ENCODE results near the gene ALK.

Gene ALK

DNA sequence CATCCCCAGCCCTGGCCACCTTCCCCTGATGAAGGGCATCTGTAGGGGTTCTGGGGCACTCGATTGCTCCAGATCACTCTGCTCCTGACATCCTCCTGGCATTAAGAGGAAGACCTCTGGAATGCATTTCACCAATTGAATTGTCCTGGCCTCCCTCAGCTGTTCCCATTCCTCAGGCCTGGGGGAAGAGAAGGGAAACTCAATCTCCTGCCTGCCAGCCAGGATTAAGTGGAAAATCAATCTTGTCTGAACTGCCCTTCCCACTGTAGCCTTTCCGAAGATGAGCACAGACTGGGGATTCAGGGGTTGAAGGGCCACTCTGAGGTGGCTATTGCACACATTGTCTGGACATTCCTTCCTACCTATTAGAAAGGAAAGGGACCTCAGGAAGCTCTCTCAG, 99.8 kb downstream of the ALK start:
- Histone ChIP-seq H3K36me3 (ENCODE audit: control insufficient read depth, insufficient read depth, low read length) (no peaks in the 10 kb centered on the region), H3K27ac (ENCODE audit: insufficient read depth, low read depth, low read length, poor library complexity, severe bottlenecking) (no peak overlapping the region), H3K9me3 (ENCODE audit: control insufficient read depth, low read length) (no peaks in the 10 kb centered on the region), H3K27me3 (ENCODE audit: control insufficient read depth, insufficient read depth, low read length, poor library complexity, severe bottlenecking) (no peaks in the 10 kb centered on the region), H3K4me3 (ENCODE audit: insufficient read depth, low read depth, low read length) (no peak overlapping the region), H3K4me1 (ENCODE audit: control insufficient read depth, insufficient read depth, low read length) (no peaks in the 10 kb centered on the region)
- WGBS, 2 experiments, result 89% methylated on average over 2 of the region's 2 CpGs

DNA sequence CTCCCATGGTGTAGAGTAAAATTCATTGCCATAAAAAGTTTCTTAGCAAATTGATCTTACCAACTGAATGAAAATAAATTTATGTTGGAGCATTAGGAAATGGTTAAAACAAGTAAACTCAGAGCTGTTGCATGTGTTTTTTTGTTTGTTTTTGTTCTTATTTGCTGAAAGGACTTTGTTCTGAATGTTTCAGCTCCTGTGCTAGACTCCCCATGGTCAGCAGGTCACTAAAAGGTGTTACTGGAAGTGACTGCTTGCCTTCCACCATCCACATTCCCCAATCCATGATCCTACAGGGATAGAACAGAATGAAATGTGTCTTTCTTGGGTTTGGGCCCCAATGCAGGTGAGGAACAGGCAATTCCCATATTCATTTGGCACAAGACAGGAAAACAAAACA, 101.8 kb downstream of the ALK start:
- no peaks in the 10 kb centered on the region for H3K27me3 ChIP-seq (ENCODE audit: control insufficient read depth, insufficient read depth, low read length, poor library complexity, severe bottlenecking)
- no peaks in the 10 kb centered on the region for H3K9me3 ChIP-seq (ENCODE audit: control insufficient read depth, low read length)
- no peaks in the 10 kb centered on the region for H3K36me3 ChIP-seq (ENCODE audit: control insufficient read depth, insufficient read depth, low read length)
- H3K27ac ChIP-seq (ENCODE audit: insufficient read depth, low read depth, low read length, poor library complexity, severe bottlenecking), result no peak overlapping the region
- H3K4me3 ChIP-seq (ENCODE audit: insufficient read depth, low read depth, low read length), result no peak overlapping the region
- H3K4me1 ChIP-seq (ENCODE audit: control insufficient read depth, insufficient read depth, low read length), result no peaks in the 10 kb centered on the region

GRCh38 chr2:29817801-29818680, 103.3 kb downstream of the ALK start:
- no peaks in the 10 kb centered on the region for H3K9me3 ChIP-seq (ENCODE audit: control insufficient read depth, low read length)
- no peaks in the 10 kb centered on the region for H3K36me3 ChIP-seq (ENCODE audit: control insufficient read depth, insufficient read depth, low read length)
- no peaks in the 10 kb centered on the region for H3K27me3 ChIP-seq (ENCODE audit: control insufficient read depth, insufficient read depth, low read length, poor library complexity, severe bottlenecking)
- 92 to 93% methylated on average over 26 of the region's 26 CpGs for WGBS, 2 experiments
- no peak overlapping the region for H3K4me3 ChIP-seq (ENCODE audit: insufficient read depth, low read depth, low read length)
- H3K4me1 ChIP-seq (ENCODE audit: control insufficient read depth, insufficient read depth, low read length), result no peaks in the 10 kb centered on the region
- H3K27ac ChIP-seq (ENCODE audit: insufficient read depth, low read depth, low read length, poor library complexity, severe bottlenecking), result no peak overlapping the region

DNA sequence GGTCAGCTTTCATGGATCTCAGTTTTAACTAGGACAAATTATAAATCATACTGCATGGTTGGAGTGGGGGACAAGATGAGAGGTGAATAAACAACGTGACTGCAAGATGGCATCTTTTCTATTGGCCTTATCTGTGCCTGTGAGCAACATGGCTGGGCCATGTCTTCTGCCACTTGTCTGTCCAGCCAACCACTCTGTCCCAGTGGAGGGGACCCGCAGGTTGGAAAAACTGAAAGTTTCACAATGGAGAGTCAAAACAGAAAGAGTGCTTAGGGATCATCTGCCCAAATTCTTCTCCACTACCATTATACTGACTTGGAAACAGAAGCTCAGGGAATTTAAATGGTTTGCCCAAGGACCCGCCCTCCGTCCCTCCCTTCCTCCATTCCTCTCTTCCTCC, 104.1 kb downstream of the ALK start:
- no peaks in the 10 kb centered on the region for H3K9me3 ChIP-seq (ENCODE audit: control insufficient read depth, low read length)

GRCh38 chr2:29816651-29817050, 104.7 kb downstream of the ALK start:
- Histone ChIP-seq H3K4me3 (ENCODE audit: insufficient read depth, low read depth, low read length) (no peak overlapping the region), H3K27ac (ENCODE audit: insufficient read depth, low read depth, low read length, poor library complexity, severe bottlenecking) (no peak overlapping the region), H3K36me3 (ENCODE audit: control insufficient read depth, insufficient read depth, low read length) (no peaks in the 10 kb centered on the region), H3K9me3 (ENCODE audit: control insufficient read depth, low read length) (no peaks in the 10 kb centered on the region), H3K4me1 (ENCODE audit: control insufficient read depth, insufficient read depth, low read length) (no peaks in the 10 kb centered on the region), H3K27me3 (ENCODE audit: control insufficient read depth, insufficient read depth, low read length, poor library complexity, severe bottlenecking) (no peaks in the 10 kb centered on the region)
- 87 to 89% methylated on average over 4 of the region's 4 CpGs for WGBS, 2 experiments

More for the DNA sequence above, 104.1 kb downstream of the ALK start:
- Histone ChIP-seq H3K4me1 (ENCODE audit: control insufficient read depth, insufficient read depth, low read length) (no peaks in the 10 kb centered on the region), H3K4me3 (ENCODE audit: insufficient read depth, low read depth, low read length) (no peak overlapping the region), H3K36me3 (ENCODE audit: control insufficient read depth, insufficient read depth, low read length) (no peaks in the 10 kb centered on the region), H3K27me3 (ENCODE audit: control insufficient read depth, insufficient read depth, low read length, poor library complexity, severe bottlenecking) (no peaks in the 10 kb centered on the region), H3K27ac (ENCODE audit: insufficient read depth, low read depth, low read length, poor library complexity, severe bottlenecking) (no peak overlapping the region)
- 92 to 97% methylated on average over 4 of the region's 4 CpGs for WGBS, 2 experiments

DNA sequence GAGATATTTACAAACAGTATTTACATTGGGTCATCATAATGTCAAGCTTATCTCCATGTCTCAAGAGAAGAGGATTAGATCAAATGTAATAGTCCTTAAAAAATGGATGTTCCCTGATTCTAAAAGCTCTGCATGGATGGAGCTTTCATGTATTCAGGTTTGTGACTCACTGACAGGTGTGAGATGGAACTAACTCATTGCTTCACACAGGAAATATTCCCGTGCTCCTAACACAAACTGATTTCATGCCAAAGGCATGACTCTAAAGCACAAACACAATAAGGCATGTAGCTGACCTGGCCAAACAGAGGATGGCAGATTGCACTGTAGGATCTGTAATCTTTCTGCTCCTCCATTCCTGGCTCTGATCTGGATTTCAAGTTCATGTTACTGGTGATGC, 110.0 kb downstream of the ALK start:
- Histone ChIP-seq H3K4me1 (ENCODE audit: control insufficient read depth, insufficient read depth, low read length) (no peaks in the 10 kb centered on the region), H3K4me3 (ENCODE audit: insufficient read depth, low read depth, low read length) (no peak overlapping the region), H3K27ac (ENCODE audit: insufficient read depth, low read depth, low read length, poor library complexity, severe bottlenecking) (no peak overlapping the region), H3K9me3 (ENCODE audit: control insufficient read depth, low read length) (no peaks in the 10 kb centered on the region), H3K36me3 (ENCODE audit: control insufficient read depth, insufficient read depth, low read length) (no peaks in the 10 kb centered on the region), H3K27me3 (ENCODE audit: control insufficient read depth, insufficient read depth, low read length, poor library complexity, severe bottlenecking) (no peaks in the 10 kb centered on the region)
- 86 to 87% methylated on average over 1 of the region's 1 CpG for WGBS, 2 experiments

DNA sequence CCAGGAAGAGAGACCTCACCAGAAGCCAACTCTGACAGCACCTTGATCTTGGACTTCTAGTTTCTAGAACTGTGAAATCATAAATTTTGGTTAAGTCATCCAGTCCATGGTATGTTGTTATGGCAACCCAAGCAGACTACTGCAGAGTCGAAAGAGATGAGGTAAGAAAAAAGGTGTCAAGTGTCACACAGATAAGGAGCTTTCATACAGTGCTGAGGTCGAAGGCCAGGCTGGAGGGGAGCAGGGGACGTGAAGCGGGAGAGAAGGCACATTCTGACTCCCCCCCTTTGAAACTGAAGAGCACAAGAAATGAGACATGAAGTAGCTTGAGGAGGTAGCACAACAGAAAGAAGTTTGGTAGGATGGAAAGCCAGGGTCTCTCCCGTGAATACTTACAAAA, 110.4 kb downstream of the ALK start:
- H3K9me3 ChIP-seq (ENCODE audit: control insufficient read depth, low read length), result no peaks in the 10 kb centered on the region
- no peak overlapping the region for H3K4me3 ChIP-seq (ENCODE audit: insufficient read depth, low read depth, low read length)
- no peaks in the 10 kb centered on the region for H3K27me3 ChIP-seq (ENCODE audit: control insufficient read depth, insufficient read depth, low read length, poor library complexity, severe bottlenecking)
- 64 to 65% methylated on average over 5 of the region's 5 CpGs for WGBS, 2 experiments
- H3K4me1 ChIP-seq (ENCODE audit: control insufficient read depth, insufficient read depth, low read length), result no peaks in the 10 kb centered on the region
- H3K27ac ChIP-seq (ENCODE audit: insufficient read depth, low read depth, low read length, poor library complexity, severe bottlenecking), result no peak overlapping the region
- H3K36me3 ChIP-seq (ENCODE audit: control insufficient read depth, insufficient read depth, low read length), result no peaks in the 10 kb centered on the region

DNA sequence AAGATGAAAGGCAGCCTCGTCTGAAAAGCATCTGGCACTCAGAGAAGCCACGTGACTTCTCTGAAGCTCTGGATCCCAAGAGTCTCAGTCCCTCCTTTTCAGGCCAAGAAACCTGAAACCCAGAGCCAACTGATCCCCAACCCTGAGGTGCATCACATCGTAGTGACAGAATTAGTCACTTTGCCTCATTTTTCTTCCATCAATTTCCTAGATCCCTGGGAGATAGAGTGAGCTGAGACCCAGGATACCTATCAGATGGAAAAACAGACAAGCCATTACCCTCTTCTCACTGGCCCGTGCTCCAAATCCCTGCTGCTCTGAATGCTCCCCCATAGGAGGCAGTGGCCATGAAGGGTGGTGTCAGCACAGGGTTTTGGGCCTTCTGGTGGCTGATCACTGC, 113.1 kb downstream of the ALK start:
- H3K4me3 ChIP-seq (ENCODE audit: insufficient read depth, low read depth, low read length), result no peak overlapping the region
- WGBS, 2 experiments, result 85 to 86% methylated on average over 4 of the region's 4 CpGs
- no peaks in the 10 kb centered on the region for H3K36me3 ChIP-seq (ENCODE audit: control insufficient read depth, insufficient read depth, low read length)
- no peak overlapping the region for H3K27ac ChIP-seq (ENCODE audit: insufficient read depth, low read depth, low read length, poor library complexity, severe bottlenecking)
- no peaks in the 10 kb centered on the region for H3K4me1 ChIP-seq (ENCODE audit: control insufficient read depth, insufficient read depth, low read length)
- no peaks in the 10 kb centered on the region for H3K27me3 ChIP-seq (ENCODE audit: control insufficient read depth, insufficient read depth, low read length, poor library complexity, severe bottlenecking)
- no peaks in the 10 kb centered on the region for H3K9me3 ChIP-seq (ENCODE audit: control insufficient read depth, low read length)

- Histone ChIP-seq H3K27ac (ENCODE audit: insufficient read depth, low read depth, low read length, poor library complexity, severe bottlenecking) (no peak overlapping the region), H3K27me3 (ENCODE audit: control insufficient read depth, insufficient read depth, low read length, poor library complexity, severe bottlenecking) (no peaks in the 10 kb centered on the region), H3K36me3 (ENCODE audit: control insufficient read depth, insufficient read depth, low read length) (no peaks in the 10 kb centered on the region), H3K4me1 (ENCODE audit: control insufficient read depth, insufficient read depth, low read length) (no peaks in the 10 kb centered on the region), H3K9me3 (ENCODE audit: control insufficient read depth, low read length) (no peaks in the 10 kb centered on the region), H3K4me3 (ENCODE audit: insufficient read depth, low read depth, low read length) (no peak overlapping the region)
- WGBS, 2 experiments, result 93 to 94% methylated on average over 4 of the region's 4 CpGs
Measured at GRCh38 chr2:29807082-29807481, 114.3 kb downstream of the ALK start.

GRCh38 chr2:29806461-29806860, 114.9 kb downstream of the ALK start:
- H3K9me3 ChIP-seq (ENCODE audit: control insufficient read depth, low read length), result no peaks in the 10 kb centered on the region
- H3K4me3 ChIP-seq (ENCODE audit: insufficient read depth, low read depth, low read length), result no peak overlapping the region
- no peaks in the 10 kb centered on the region for H3K4me1 ChIP-seq (ENCODE audit: control insufficient read depth, insufficient read depth, low read length)
- H3K27me3 ChIP-seq (ENCODE audit: control insufficient read depth, insufficient read depth, low read length, poor library complexity, severe bottlenecking), result no peaks in the 10 kb centered on the region
- H3K27ac ChIP-seq (ENCODE audit: insufficient read depth, low read depth, low read length, poor library complexity, severe bottlenecking), result no peak overlapping the region
- whole genome bisulfite sequencing, 2 experiments, result 95 to 96% methylated on average over 5 of the region's 5 CpGs
- H3K36me3 ChIP-seq (ENCODE audit: control insufficient read depth, insufficient read depth, low read length), result no peaks in the 10 kb centered on the region

All from ectodermal cell (in vitro differentiated cells).